HG02610 (cell line): ENCODE results near the gene THSD7A.

Experiments
- ATAC-seq: cut with Tn5 transposase; IDR thresholded peaks from one replicate; pipeline ENCODE4 v1.9.1; 2021; ENCODE audit warnings: mild to moderate bottlenecking, moderate library complexity; ENCODE audit not compliant: unreplicated experiment

THSD7A gene

GRCh38 chr7:11710377-11710776 lies 121.6 kb downstream of the THSD7A start:
- no peak for ATAC-seq

GRCh38 chr7:11709196-11709595 lies 122.8 kb downstream of the THSD7A start:
- ATAC-seq = no peak

DNA sequence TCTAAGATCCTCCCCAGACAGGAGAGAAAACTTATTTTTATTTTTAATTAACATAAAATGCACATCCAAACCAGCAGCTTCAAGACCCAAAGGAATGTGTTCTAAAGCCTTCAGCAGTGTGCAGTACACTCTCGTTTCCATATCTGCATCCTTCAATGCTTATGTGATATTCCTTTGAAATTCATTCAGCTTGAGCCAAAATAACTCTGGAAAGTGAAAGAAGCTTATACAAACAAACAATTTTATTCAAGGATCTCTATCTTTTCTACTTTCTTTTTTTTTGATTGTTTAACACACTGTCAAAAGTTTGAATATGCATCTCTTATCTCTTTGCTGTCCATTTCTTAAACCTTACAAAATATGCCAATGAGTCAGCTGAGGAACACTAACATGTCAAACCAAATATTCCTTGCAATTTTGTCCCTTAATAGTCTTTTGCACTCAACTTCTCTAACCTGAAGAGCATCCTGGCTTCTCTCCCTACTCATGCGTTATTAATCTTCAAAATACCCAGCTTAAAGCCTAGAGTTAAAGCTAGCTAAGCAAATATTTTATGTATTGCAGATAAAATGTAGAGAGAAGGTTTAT lies 124.3 kb downstream of the THSD7A start:
- no peak for ATAC-seq

DNA sequence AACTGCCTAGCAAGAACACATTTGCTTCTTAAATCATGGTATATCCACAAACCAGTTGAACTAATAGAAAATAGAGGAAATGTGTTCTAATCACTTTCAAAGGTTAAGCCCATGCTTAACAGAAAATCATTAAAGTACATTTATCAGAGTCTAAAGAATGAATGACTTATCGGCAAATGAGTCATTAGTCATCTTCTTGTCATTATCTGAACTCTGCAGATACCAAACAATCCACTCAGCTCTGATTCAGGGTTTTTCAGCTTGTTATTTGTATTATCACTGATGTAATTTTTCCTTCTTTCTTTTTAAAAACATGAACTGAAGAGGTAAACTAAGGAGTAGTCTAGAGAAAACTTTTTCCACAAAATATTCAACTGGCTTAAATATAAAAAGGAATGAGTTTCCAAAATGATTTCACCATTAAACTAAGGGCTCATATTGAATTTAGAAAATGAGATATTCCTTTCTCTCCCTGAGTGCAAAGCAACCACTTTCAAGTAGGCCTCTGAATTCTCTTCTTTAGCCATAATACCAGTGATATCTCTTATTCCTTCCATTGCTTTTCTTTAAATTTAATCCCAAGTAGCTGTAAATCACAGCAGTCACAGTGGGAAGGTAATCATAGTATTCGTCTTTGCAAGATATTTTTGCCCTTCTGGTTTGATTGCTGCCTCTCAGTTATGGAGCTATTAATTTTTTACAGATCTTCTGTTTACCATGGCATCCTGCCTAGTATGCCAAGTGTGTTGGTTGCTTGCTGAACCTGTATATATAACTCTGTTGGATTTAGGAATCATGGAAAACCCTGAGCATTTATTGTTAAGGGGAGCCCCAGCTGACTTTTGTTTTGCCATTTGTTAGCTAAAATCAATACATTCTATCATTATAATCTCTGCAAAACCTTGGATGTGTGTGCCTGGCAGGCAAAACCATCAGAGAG lies 125.1 kb downstream of the THSD7A start:
- no peak for ATAC-seq

DNA sequence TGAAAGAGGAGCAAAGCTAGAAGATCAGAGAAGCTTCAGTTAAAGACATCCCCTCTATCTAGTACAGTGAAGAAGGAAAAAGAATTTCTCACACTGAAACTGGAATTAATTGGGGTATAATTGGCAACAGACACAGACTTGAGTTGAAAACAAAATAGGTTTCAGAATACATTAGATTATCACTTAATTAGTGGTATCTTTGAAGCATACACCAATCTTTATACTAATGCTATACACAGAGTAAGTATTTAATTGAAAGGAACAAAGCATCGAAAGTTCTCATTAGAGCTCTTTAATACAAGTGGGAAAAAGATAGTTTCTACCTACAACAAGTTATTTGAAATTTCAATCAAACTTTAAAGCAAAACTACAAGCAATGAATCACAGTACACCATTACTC lies 128.2 kb downstream of the THSD7A start:
- ATAC-seq = no peak

DNA sequence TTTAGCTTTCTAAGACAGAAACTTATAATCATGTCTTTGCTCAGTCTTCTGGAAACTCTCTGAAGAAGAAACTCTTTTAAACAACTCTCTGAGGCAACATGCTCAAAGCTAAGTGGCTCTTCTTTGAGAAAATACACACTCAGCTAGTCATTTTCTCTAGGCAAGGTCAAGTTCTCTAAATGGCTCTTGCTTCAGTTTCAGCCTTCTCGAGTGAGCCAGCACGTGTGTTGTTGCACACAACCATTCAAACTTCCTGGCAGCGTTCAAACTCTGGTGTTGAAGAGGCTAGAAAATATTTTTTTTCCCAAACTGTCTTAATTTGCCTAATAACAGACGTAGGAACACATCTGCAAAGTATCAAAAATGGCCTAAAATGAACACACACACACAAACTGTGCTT lies 129.1 kb downstream of the THSD7A start:
- ATAC-seq = no peak

DNA sequence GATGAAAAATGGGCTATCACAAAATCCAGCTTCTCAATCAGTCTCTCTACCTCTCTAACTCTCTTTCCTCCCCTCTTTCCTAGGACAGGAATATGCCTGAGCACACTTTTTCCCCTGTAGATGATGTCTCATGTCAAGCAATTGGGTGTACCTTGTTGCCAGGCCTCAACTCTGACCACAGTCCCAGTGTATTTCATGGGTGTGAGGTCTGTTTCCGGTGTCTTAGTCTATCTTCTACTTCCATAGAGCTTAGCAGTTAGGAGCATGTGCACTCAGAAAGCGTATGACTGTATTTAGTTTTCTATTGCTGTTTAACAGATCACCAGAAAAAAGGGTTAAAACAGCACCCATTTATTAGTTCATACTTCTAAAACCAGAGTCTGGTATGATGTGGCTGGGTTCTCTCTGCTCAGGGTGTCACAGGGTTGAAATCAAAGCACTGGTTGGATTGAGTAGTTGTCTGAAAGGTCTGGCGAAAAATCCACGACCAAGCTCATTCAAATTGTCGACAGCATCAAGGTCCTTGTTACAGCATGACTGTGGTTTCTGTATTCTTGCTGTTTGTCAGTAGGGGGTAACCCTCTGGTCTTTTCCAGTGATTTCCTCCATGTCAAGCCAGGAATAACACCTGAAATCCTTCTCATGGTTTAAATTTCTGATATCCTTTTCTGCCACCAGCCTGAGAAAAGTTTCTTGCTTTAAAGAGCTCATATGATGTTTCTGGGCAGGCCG lies 130.0 kb downstream of the THSD7A start:
- no peak for ATAC-seq

DNA sequence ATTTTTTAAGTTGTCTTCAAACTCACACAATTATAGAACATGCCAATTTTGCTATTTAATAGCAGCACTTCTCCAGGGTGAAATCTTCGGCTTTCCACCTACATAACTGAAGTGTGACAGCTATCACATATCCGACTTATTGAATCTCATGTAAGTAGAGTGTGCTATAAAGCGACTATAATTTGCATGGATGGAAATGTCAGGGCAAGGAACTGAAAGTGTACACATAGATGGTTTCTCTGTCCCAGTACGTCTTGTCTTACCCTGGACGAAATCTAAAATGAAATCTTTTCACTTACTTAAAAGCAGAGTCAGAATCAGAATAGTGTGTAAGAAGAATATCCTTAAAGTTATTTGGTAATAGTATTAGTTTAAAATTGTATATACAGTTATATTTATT lies 132.3 kb downstream of the THSD7A start:
- ATAC-seq = no peak

DNA sequence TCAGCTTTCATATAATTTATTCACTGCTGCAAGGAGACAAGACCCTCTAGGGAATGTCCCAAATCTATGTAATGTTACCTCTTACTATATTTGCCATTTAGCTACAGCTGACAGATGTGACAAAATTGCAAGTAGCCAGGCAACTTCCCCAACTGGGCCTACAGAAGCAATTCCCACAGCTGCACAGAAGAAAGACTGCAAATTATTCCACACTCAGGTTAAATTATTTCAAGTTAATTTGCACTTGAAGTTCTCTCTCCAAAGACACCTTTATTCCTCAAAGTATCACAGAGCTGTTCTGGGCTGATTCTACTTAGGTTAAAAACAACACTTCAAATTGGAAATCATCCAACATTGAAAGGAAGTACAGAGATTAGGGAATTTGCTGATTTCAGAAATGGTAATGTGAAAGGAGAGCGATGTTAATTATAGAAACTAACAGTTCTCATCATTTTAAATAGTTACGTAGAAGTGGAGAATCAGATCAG lies 133.6 kb downstream of the THSD7A start:
- ATAC-seq = no peak

GRCh38 chr7:11690395-11690794 lies 141.6 kb downstream of the THSD7A start:
- ATAC-seq = no peak

- ATAC-seq = no peak
These were observed 142.9 kb downstream of the THSD7A start for GRCh38 chr7:11689096-11689495.

- no peak for ATAC-seq
These were observed 150.5 kb downstream of the THSD7A start for GRCh38 chr7:11681461-11681860.

- ATAC-seq = no peak
These were observed 156.8 kb downstream of the THSD7A start for GRCh38 chr7:11675163-11675562.

DNA sequence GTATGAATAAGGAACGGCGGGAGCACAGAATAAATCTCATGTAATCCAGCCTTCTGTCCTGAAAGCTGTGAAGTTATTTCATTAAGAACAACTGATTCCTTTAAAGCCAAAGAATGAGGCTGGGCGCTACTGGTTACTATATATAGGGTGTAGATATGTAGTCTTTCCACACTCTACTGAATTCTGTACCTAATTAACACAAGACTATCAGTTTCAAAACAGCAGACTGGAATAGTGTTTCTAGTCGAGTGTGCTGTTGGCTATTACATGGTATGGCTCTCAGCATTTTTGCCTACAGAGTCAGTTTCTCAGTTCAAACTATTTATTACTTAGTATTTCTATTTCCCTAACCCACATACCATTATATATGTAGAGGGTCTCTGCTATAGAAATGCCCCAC lies 163.3 kb downstream of the THSD7A start:
- ATAC-seq = no peak

DNA sequence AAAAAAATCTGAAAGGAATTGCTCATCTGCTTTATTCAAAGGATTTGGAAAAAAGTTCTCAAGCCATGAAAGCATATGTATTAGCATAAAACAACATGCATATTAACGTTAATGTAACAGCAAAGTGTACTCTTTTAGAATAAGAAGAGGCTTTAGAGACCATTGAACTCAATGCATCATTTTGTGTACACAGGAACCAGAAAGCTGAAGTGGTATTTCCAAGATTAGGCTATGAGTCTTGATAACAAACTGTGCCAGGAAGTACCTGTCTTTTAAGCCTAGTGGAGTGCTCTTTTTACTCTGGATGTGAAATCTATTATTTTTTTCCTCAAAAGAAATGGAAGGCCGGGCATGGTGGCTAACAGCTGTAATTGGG lies 164.2 kb downstream of the THSD7A start:
- ATAC-seq = no peak

DNA sequence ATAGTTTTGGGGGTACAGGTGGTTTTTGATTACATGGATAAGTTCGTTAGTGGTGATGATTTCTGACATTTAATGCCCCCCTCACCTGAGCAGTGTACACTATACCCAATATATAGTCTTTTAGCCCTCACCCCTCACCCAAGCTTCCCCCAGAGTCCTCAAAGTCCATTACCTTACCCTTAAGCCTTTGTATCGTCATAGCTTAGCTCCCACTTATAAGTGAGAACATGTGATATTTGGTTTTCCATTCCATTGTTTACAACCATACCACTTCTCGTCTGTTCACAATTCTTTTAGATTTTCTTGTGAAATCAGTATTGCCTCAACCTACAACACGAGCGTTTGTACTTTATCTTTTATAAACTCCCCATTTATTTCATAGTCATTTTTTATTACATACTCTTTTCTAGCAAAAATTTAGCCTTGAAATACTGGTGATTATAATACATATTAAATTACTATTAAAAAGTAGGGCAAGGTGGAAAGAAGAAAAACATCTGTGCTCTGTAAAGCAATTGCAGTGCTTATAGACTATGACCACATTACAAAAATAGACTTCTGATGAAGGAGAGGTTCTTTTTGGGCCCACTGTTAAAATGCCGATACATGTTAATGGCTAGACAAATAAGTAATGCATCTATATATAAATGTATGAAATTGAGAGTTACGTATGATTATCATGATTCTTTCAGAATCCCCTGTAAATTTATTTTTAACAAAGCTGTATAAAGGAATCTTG lies 164.8 kb downstream of the THSD7A start:
- no peak for ATAC-seq

GRCh38 chr7:11665357-11665756 lies 166.6 kb downstream of the THSD7A start:
- no peak for ATAC-seq

DNA sequence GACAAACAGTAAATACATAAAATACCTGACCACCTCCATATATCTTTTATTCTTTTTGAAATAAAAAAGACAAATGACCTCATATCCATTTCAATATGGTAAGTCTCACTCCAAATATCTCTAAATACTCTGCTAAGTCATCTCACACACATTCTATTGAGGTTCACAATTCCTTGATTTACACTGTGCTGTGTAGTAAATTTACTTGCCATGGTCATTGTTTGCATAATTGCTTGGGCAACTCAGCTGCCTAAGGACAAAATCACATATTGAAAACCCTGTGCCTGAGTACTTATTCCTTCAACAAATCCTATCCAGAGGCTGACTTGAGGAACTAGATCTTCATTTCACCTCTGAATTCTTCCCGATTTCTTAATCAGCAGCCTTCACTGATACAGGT lies 176.4 kb downstream of the THSD7A start:
- ATAC-seq = no peak

DNA sequence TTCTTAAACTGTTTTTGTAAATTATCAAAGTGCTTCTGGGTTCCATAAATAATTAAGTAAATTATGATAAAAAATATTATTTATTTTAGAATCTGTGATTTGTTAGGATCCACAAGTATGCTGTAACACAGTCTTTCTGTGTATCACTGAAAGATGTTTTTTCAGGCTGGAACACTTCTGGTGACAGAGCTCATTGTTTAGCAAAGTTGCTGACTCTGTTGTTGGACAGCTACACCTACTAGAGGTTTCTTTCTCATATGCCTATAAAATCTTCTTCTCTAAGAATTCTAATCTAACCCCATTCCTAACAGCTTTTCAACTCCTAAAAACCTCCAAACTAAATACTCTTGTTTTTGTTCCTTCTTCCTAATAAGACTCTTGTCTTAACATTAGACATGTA lies 176.8 kb downstream of the THSD7A start:
- ATAC-seq = no peak

GRCh38 chr7:11650500-11650899 lies 181.5 kb downstream of the THSD7A start:
- ATAC-seq = no peak

GRCh38 chr7:11650030-11650429 lies 182.0 kb downstream of the THSD7A start:
- ATAC-seq = no peak
